Suprapubic skin (tissue), 3 donors: ENCODE results near the gene CTXN1.

ENCODE experiments used
- CTCF ChIP-seq, 2 donors: fragments of 200-600 bp in 1 of 2; fragments of 450-650 bp in 1 of 2; sonication (generic) in 1 of 2; IDR thresholded peaks; one replicate each; pipeline ENCODE4 v1.5.1; 2016 to 2019; ENCODE audit warnings: antibody characterized with exemption in 2 of 2, mild to moderate bottlenecking in 1 of 2, moderate library complexity in 1 of 2
- POLR2A ChIP-seq, 2 donors: fragments of 450-650 bp; IDR thresholded peaks; one replicate each; pipeline ENCODE4 v1.6.1; 2017; ENCODE audit warnings: antibody characterized with exemption in 2 of 2, mild to moderate bottlenecking in 2 of 2, moderate library complexity in 2 of 2

- TF ChIP-seq POLR2A (IDR thresholded peaks at IDR 0.05) = no peak
- TF ChIP-seq CTCF (IDR thresholded peaks at IDR 0.05) = no peak
Observed at GRCh38 chr19:7965921-7966665, 40.2 kb upstream of the CTXN1 start.
